K562 (cell line): ENCODE results near the gene GPR162. TPM values are rescaled to one million over a fixed set of nuclear protein-coding genes. Genes with fewer than 3 reads are reported as not detected.

Source experiments
- ARNT ChIP-seq, 2 experiments: fragments of 450-650 bp; IDR thresholded peaks; 2 replicates each; pipeline ENCODE4 v1.6.1; 2016; ENCODE audit warnings: mild to moderate bottlenecking in 1 of 2
- CBX8 ChIP-seq: fragments of 200-600 bp; sonication (generic); IDR thresholded peaks from 2 replicates; pipeline ENCODE4 v1.6.1; 2012; ENCODE audit warnings: borderline replicate concordance, mixed run types, low read depth, mild to moderate bottlenecking, moderate library complexity, mixed read lengths, low read length, control low read depth, inconsistent platforms; ENCODE audit not compliant: poor library complexity, severe bottlenecking; ENCODE audit errors: extremely low read depth
- FOXJ3 ChIP-seq: sonication (generic); formaldehyde crosslinking; IDR thresholded peaks from 2 replicates; pipeline ENCODE4 v1.4.0; 2020; ENCODE audit warnings: mild to moderate bottlenecking, missing genetic modification reagents
- HDAC8 ChIP-seq: fragments of 450-650 bp; IDR thresholded peaks from 2 replicates; pipeline ENCODE4 v1.6.1; 2016; ENCODE audit warnings: mild to moderate bottlenecking, missing genetic modification characterization, moderate library complexity, missing compliant biosample characterization
- ILF3 ChIP-seq: fragments of 450-650 bp; IDR thresholded peaks from 2 replicates; pipeline ENCODE4 v1.6.1; 2018; ENCODE audit warnings: antibody characterized with exemption, mild to moderate bottlenecking, moderate library complexity, borderline replicate concordance
- MIER1 ChIP-seq: fragments of 450-650 bp; IDR thresholded peaks from 2 replicates; pipeline ENCODE4 v1.6.1; 2016; ENCODE audit warnings: antibody characterized with exemption, mild to moderate bottlenecking, low read depth
- NCOA2 ChIP-seq, 2 experiments: fragments of 450-650 bp; IDR thresholded peaks; 2 replicates each; pipeline ENCODE4 v1.6.1; 2018; ENCODE audit warnings: mild to moderate bottlenecking in 2 of 2, moderate library complexity in 1 of 2; ENCODE audit not compliant: partially characterized antibody in 2 of 2
- NELFE ChIP-seq: IDR thresholded peaks from 2 replicates; pipeline ENCODE4 v1.6.1; 2011; ENCODE audit warnings: mild to moderate bottlenecking; ENCODE audit not compliant: insufficient read depth, insufficient read length
- PHTF2 ChIP-seq: fragments of 250-450 bp; sonication (Bioruptor Pico); IDR thresholded peaks from 2 replicates; pipeline ENCODE4 v1.5.0; 2021; ENCODE audit warnings: mild to moderate bottlenecking
- POLR2G ChIP-seq: fragments of 200-400 bp; formaldehyde crosslinking; IDR thresholded peaks from 2 replicates; pipeline ENCODE4 v1.6.1; 2017; ENCODE audit warnings: low read depth, mild to moderate bottlenecking, antibody characterized with exemption, low read length, moderate library complexity
- PTRF ChIP-seq: fragments of 450-650 bp; IDR thresholded peaks from 2 replicates; pipeline ENCODE4 v1.6.1; 2016; ENCODE audit warnings: mild to moderate bottlenecking, missing genetic modification characterization, missing compliant biosample characterization
- RBM22 ChIP-seq: fragments of 200-400 bp; formaldehyde crosslinking; IDR thresholded peaks from 2 replicates; pipeline ENCODE4 v1.6.1; 2018; ENCODE audit warnings: low read length, low read depth; ENCODE audit not compliant: poor library complexity, severe bottlenecking
- RBM25 ChIP-seq: fragments of 200-400 bp; formaldehyde crosslinking; IDR thresholded peaks from 2 replicates; pipeline ENCODE4 v1.6.1; 2018; ENCODE audit warnings: low read length, low read depth, moderate library complexity; ENCODE audit not compliant: severe bottlenecking
- TCF7 ChIP-seq: sonication (generic); IDR thresholded peaks from 2 replicates; pipeline ENCODE4 v1.6.1; 2016; ENCODE audit warnings: antibody characterized with exemption, borderline replicate concordance
- TEAD1 ChIP-seq, 2 experiments: fragments of 450-650 bp in 1 of 2; sonication (generic) in 1 of 2; formaldehyde crosslinking; IDR thresholded peaks; 2 replicates each; pipeline versions ENCODE4 v1.4.0 to v1.8.0; 2020 to 2022; ENCODE audit warnings: mild to moderate bottlenecking in 2 of 2, missing genetic modification reagents in 1 of 2
- ZNF212 ChIP-seq: fragments of 450-650 bp; formaldehyde crosslinking; IDR thresholded peaks from 2 replicates; pipeline ENCODE4 v1.4.0; 2020; ENCODE audit warnings: mild to moderate bottlenecking
- ZNF79 ChIP-seq: fragments of 250-450 bp; sonication (Bioruptor Pico); IDR thresholded peaks from 2 replicates; pipeline ENCODE4 v1.4.0; 2020; ENCODE audit warnings: low read depth, mild to moderate bottlenecking, moderate library complexity
- polyA plus RNA-seq, 8 experiments: library from polyadenylated mRNA; depleted of rRNA in 4 of 8; stranded (reverse) in 5 of 8; unstranded in 3 of 8; fragments of >200 nt; fragmentation: Nextera tagmentation in 2 of 8; fragmentation: Illumina TruSeq in 1 of 8; extraction: Ambion mirVana in 2 of 8; extraction: Trizol in 1 of 8; gene quantifications; 2 replicates each; pipeline versions ENCODE4 v1.2.1 to v1.2.3, GENCODE V29; 2011 to 2014; ENCODE audit warnings: inconsistent platforms in 1 of 8, missing spikeins in 1 of 8
- total RNA-seq, 7 experiments: library from RNA; depleted of rRNA in 6 of 7; stranded (reverse); fragments of >200 nt in 6 of 7; fragmentation: Illumina TruSeq in 2 of 7; extraction: Trizol in 2 of 7; gene quantifications; 2 replicates each; pipeline versions ENCODE4 v1.2.1 to v1.2.3, GENCODE V29; 2011 to 2021; ENCODE audit warnings: low replicate concordance in 1 of 7
- TF ChIP-seq, protein P1 (sequence below): fragments of 250-450 bp; sonication (Bioruptor Pico); IDR thresholded peaks from 2 replicates; pipeline ENCODE4 v1.9.0; 2021; ENCODE audit warnings: mild to moderate bottlenecking, inconsistent platforms
- TF ChIP-seq, protein P2 (sequence below): fragments of 250-450 bp; sonication (Bioruptor Pico); IDR thresholded peaks from 2 replicates; pipeline ENCODE4 v1.4.0; 2020; ENCODE audit warnings: mild to moderate bottlenecking, moderate library complexity, borderline replicate concordance
- TF ChIP-seq, protein P3 (sequence below): sonication (generic); formaldehyde crosslinking; IDR thresholded peaks from 2 replicates; pipeline ENCODE4 v1.8.1; 2023; ENCODE audit warnings: mild to moderate bottlenecking, missing genetic modification reagents

GPR162 gene
- total and polyA plus RNA-seq, 9 of the 15 experiments (the other 6 are each of a cell fraction or from before 2014, with no cell fraction given) = 0.65 to 1.8 (median 1.1) TPM; not detected in 2

DNA sequence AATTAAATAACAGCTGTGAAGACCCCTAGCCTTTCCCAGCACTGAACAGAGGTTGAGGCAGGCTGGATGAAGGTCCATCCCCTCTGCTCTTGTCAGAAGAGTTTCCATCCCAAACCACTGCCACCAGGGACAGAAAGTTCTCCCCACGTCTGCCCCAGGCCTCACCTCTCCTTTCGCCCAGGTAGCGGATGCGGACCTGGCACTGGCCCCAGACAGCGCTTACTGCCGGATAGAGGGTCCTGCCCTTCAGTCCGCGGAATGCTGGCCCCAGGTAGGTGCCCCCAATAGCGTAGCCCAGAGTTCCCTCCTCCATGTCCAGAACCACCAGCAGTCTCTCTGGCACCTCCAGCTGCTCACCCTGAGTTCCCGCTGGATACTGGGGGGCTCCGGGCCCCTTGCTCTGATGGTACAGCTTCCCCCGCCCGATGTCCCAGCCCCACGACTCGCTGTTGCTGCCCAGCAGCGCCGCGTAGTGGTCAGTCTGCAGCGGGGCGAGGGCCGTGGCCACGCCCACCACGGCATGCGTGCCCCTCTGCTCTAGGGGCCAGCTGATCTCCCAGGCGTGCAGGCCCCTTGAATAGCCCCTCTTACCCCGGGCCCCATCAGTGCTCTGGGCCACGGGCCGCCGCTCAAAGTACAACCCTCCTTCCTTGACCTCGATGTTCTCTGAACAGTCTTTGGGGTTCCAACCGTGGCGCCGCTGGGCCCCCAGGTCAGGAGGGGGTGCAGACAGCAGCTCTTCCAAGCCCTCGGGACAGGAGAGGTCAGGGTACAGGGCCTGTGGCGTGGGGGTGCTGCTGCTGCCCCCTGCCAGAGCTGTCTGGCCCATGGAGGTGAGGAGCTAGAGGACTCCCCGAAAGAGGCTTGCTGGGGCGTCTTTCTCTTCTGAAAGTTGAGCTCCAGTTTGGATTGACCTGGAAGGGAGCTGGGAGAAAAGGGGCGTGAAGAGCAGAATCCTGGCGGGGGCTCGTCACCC is 50.7 kb downstream of the GPR162 start (continued):
- TF ChIP-seq, protein P1, sequence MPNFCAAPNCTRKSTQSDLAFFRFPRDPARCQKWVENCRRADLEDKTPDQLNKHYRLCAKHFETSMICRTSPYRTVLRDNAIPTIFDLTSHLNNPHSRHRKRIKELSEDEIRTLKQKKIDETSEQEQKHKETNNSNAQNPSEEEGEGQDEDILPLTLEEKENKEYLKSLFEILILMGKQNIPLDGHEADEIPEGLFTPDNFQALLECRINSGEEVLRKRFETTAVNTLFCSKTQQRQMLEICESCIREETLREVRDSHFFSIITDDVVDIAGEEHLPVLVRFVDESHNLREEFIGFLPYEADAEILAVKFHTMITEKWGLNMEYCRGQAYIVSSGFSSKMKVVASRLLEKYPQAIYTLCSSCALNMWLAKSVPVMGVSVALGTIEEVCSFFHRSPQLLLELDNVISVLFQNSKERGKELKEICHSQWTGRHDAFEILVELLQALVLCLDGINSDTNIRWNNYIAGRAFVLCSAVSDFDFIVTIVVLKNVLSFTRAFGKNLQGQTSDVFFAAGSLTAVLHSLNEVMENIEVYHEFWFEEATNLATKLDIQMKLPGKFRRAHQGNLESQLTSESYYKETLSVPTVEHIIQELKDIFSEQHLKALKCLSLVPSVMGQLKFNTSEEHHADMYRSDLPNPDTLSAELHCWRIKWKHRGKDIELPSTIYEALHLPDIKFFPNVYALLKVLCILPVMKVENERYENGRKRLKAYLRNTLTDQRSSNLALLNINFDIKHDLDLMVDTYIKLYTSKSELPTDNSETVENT = 0 out of 2 replicates have a peak, but pooled peaks have one; percentile 52
- TF ChIP-seq NELFE = no peak
- TF ChIP-seq PTRF (tag) = no peak
- TF ChIP-seq CBX8 = no peak
- TF ChIP-seq FOXJ3 (CRISPR knock-in tag) = no peak
- TF ChIP-seq, protein P2, sequence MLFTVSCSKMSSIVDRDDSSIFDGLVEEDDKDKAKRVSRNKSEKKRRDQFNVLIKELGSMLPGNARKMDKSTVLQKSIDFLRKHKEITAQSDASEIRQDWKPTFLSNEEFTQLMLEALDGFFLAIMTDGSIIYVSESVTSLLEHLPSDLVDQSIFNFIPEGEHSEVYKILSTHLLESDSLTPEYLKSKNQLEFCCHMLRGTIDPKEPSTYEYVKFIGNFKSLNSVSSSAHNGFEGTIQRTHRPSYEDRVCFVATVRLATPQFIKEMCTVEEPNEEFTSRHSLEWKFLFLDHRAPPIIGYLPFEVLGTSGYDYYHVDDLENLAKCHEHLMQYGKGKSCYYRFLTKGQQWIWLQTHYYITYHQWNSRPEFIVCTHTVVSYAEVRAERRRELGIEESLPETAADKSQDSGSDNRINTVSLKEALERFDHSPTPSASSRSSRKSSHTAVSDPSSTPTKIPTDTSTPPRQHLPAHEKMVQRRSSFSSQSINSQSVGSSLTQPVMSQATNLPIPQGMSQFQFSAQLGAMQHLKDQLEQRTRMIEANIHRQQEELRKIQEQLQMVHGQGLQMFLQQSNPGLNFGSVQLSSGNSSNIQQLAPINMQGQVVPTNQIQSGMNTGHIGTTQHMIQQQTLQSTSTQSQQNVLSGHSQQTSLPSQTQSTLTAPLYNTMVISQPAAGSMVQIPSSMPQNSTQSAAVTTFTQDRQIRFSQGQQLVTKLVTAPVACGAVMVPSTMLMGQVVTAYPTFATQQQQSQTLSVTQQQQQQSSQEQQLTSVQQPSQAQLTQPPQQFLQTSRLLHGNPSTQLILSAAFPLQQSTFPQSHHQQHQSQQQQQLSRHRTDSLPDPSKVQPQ = no peak
- TF ChIP-seq, protein P3, sequence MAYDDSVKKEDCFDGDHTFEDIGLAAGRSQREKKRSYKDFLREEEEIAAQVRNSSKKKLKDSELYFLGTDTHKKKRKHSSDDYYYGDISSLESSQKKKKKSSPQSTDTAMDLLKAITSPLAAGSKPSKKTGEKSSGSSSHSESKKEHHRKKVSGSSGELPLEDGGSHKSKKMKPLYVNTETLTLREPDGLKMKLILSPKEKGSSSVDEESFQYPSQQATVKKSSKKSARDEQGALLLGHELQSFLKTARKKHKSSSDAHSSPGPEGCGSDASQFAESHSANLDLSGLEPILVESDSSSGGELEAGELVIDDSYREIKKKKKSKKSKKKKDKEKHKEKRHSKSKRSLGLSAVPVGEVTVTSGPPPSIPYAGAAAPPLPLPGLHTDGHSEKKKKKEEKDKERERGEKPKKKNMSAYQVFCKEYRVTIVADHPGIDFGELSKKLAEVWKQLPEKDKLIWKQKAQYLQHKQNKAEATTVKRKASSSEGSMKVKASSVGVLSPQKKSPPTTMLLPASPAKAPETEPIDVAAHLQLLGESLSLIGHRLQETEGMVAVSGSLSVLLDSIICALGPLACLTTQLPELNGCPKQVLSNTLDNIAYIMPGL = no peak
- TF ChIP-seq PHTF2 = no peak
- peak; percentile 83 for TF ChIP-seq POLR2G
- TF ChIP-seq MIER1 = no peak
- TF ChIP-seq ZNF79 (CRISPR knock-in tag) = no peak
- no peak for TF ChIP-seq TCF7
- TF ChIP-seq HDAC8 (tag) = no peak
- TF ChIP-seq RBM22 = peak; percentile 88
- TF ChIP-seq ARNT (IDR thresholded peaks at IDR 0.05) = no peak
- no peak for TF ChIP-seq NCOA2 (IDR thresholded peaks at IDR 0.05; ENCODE audit: partially characterized antibody in 2 of 2)
- TF ChIP-seq ILF3 = no peak
- TF ChIP-seq TEAD1 (CRISPR knock-in tag; IDR thresholded peaks at IDR 0.05) = 0 out of 4 replicates have a peak, but pooled peaks of 1 of the 2 experiments have one; percentile 2
- TF ChIP-seq ZNF212 = no peak
- no peak for TF ChIP-seq RBM25
